NCI-H524 (cell line): Measurements from ENCODE around the gene TUBA4B.
"Not testable (repeated sequence)": the region's sequence is repeated elsewhere in the genome, so short reads cannot be mapped to it uniquely, and the experiment has no call there.

Experiments
- DNase-seq, 2 experiments: peaks; one replicate each; lab custom pipeline; 2025; lab: John Stamatoyannopoulos, UW

Gene TUBA4B

GRCh38 chr2:219277703-219278654 lies 24.9 kb downstream of the TUBA4B start:
- DNase-seq: peak; percentile 61 to 74

DNA sequence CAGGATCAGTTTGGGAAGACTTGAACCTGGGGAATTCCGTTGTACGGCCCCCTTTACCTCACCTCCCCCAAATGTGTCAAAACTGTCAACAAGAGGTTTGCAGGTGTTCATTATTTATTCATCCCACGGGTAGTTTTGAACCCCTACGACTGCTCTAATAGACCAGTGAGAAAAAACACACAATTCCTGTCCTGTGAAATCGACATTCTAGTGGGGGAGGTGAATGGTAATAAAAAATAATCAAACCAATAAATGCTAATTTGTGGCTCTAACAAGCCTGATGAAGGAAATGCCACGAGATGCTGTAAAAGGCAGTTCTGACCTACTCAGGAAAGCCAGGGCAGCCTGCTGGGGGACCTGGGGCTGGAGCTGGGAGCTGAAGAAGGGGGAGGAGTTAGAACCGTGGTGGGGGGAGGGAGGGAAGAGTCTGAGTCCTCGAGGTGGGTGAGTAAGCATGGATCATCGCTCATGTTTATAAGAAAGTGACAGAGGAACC lies 25.7 kb downstream of the TUBA4B start:
- no peak for DNase-seq

- DNase-seq: peak; percentile 92 to 97
These were observed 26.3 kb downstream of the TUBA4B start, which contains the start of gene DNAJB2 for GRCh38 chr2:219279151-219279915. TSS of gene DNAJB2 (plus strand) at chr2:219279366. CDS start at chr2:219279834, 468 bp downstream.

DNA sequence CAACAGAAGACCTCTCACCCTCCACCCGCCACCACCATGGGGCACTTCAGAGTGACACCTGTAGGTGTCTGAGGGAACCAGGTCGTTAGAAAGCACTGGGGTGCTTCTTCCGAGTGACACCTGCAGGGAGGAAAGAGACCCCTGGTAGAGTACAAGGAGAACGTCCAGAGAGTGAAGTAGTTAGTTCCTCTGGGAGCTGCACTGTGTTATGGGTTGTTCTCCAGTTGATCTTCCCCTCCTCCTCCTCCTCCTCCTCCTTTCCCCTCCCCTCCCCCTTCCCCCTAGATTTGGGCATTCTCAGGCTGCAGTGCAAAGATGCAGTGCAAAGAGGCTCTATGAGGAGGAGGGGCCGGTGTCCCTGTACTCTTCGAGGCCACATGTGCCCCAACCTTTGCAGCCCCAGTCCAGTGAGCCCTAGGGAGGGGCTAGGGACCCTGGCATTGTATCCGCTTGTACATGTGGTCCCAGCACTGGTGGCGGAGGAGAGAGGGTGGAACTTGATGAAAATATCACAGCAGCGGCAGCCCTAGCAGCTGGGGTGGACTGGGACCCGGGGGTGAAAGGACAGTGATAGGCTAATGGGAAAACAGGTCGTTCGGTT lies 27.0 kb downstream of the TUBA4B start:
- DNase-seq: no peak

GRCh38 chr2:219280651-219281050 lies 27.6 kb downstream of the TUBA4B start:
- DNase-seq: no peak

- no peak for DNase-seq
These were observed 28.5 kb downstream of the TUBA4B start for GRCh38 chr2:219281588-219281987.

- no peak for DNase-seq
These were observed 29.3 kb downstream of the TUBA4B start for GRCh38 chr2:219282375-219282774.

- DNase-seq: no peak
These were observed 30.0 kb downstream of the TUBA4B start for GRCh38 chr2:219282943-219283581.

GRCh38 chr2:219284501-219285372 lies 31.7 kb downstream of the TUBA4B start:
- no peak for DNase-seq

GRCh38 chr2:219285373-219285735 lies 32.3 kb downstream of the TUBA4B start:
- DNase-seq: no peak

GRCh38 chr2:219285894-219286425 lies 32.9 kb downstream of the TUBA4B start:
- peak; percentile 11 to 36 for DNase-seq

DNA sequence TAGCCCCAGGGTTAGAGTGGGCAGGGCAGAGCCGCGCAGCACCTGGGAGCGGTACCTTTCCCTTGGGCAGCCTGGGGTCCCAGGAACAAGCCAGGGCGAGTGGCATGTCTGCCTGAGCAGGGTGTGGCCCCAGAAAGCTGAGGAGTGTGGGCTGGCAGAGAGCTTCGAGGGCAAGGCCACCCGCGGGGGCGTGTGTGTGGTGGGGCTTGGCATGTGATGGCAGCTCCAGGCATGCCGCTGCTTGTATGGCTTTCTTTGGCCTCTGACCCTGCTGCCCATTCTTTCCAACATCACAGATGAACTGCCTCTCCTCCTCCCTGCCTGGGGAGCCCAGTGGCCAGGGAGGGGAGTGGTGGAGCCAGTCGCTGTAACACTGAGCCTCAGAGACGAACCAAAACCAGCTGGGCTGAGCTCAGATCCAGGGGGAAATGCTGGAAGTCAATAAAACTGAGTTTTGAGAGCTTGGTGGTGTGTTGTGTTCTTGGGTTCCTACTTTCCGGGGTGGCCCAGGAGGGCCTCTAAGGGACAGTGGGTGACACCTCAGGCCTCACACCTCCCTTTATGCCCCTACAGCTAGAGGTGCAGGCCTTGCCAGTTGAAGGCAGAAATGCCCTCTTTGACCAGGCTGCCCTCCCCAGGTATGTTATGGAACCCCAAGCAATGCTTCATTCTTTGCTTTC lies 33.5 kb downstream of the TUBA4B start:
- DNase-seq: no peak

DNA sequence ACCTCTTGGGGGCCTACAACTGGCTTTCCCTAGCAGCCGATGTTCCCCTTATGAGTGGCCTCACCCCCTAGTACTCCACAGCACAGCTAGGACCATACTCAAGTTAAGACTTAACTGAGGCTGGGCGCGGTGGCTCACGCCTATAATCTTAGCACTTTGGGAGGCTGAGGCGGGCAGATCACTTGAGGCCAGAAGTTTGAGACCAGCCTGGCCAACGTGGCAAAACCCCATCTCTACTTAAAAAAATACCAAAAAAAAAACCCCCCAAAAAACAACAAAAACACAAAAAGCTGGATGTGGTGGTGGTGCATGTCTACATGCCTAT lies 34.0 kb downstream of the TUBA4B start:
- DNase-seq: not testable (repeated sequence)

GRCh38 chr2:219287580-219288265 lies 34.7 kb downstream of the TUBA4B start:
- no peak for DNase-seq

DNA sequence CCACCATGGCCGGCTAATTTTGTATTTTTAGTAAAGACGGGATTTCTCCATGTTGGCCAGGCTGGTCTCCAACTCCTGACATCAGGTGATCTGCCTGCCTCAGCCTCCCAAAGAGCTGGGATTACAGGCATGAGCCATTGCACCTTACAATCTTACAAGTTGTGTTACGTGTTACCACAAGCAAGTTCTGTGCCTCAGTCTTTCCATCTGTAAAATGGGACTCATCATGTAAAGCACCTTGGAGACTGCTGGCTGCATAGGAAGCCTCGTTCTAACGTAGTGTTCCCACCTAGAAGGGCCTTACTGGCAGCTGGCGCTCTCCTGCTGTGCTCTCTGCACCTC lies 36.1 kb downstream of the TUBA4B start:
- no peak for DNase-seq

- DNase-seq: no peak
These were observed 36.7 kb downstream of the TUBA4B start for GRCh38 chr2:219289537-219290361.

- DNase-seq: no peak
These were observed 37.5 kb downstream of the TUBA4B start for GRCh38 chr2:219290381-219291171.

DNA sequence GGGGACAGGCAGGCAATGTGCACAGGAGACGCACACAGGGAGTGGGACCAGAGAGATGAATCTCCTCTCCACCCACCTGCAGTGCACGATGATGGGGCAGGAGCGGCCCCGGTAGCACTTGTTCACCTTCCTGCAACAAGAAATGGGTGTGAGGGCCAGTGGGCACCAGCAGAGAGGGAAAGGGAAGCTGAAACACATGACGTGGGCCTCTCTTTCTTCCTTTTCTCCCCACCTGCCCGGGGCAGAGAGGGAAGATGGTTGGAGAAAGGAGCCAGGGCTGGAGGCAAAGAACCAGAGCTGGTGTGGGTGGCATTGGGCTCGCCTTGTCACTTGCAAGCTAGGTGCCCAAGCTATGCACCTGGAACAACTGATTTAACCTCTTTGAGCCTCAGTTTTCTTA lies 38.4 kb downstream of the TUBA4B start:
- DNase-seq: no peak
